ENCODE measurements around the gene ACTR1B.
"Not testable (repeated sequence)": the region's sequence is repeated elsewhere in the genome, so short reads cannot be mapped to it uniquely, and the experiment has no call there.

Gene ACTR1B

GRCh38 chr2:97645112-97645694 lies 18.6 kb downstream of the ACTR1B start:
- TF ChIP-seq EZH2 (IDR thresholded peaks at IDR 0.05; ENCODE audit: borderline replicate concordance, low read length): no peak
- TF ChIP-seq CTCF (IDR thresholded peaks at IDR 0.05; ENCODE audit: low read length): no peak
- Histone ChIP-seq H3K36me3 (ENCODE audit: insufficient read depth, low read length) (peaks cover 36% of the 10 kb centered on the region), H3K9ac (ENCODE audit: low read length) (peak overlapping the region; percentile 68), H3K4me1 (ENCODE audit: insufficient read depth, low read length, severe bottlenecking) (peaks cover 16% of the 10 kb centered on the region), H3K79me2 (ENCODE audit: insufficient read depth, low read length) (no peaks in the 10 kb centered on the region), H3K27me3 (ENCODE audit: insufficient read depth, low read length) (no peaks in the 10 kb centered on the region), H3K4me3 (ENCODE audit: low read depth, low read length, poor library complexity, severe bottlenecking) (peak overlapping the region; percentile 96), H3F3A (ENCODE audit: insufficient read depth, low read length) (no peaks in the 10 kb centered on the region), H3K9me3 (ENCODE audit: low read length) (no peaks in the 10 kb centered on the region), H3K27ac (ENCODE audit: low read depth, low read length, poor library complexity, severe bottlenecking) (no peak overlapping the region), H4K20me1 (ENCODE audit: insufficient read depth, low read length) (no peaks in the 10 kb centered on the region), H2AFZ (ENCODE audit: low read length) (peak overlapping the region; percentile 50), H3K4me2 (ENCODE audit: low read length) (peak overlapping the region; percentile 83), H3K9me2 (ENCODE audit: low read depth, low read length) (no peaks in the 10 kb centered on the region)

- Histone ChIP-seq H3K4me1 (ENCODE audit: insufficient read depth, low read length, severe bottlenecking) (peaks cover 16% of the 10 kb centered on the region), H2AFZ (ENCODE audit: low read length) (no peak overlapping the region), H4K20me1 (ENCODE audit: insufficient read depth, low read length) (no peaks in the 10 kb centered on the region), H3K9ac (ENCODE audit: low read length) (no peak overlapping the region), H3K27ac (ENCODE audit: low read depth, low read length, poor library complexity, severe bottlenecking) (no peak overlapping the region), H3K27me3 (ENCODE audit: insufficient read depth, low read length) (no peaks in the 10 kb centered on the region), H3K4me2 (ENCODE audit: low read length) (no peak overlapping the region), H3K36me3 (ENCODE audit: insufficient read depth, low read length) (peaks cover 28% of the 10 kb centered on the region), H3K9me2 (ENCODE audit: low read depth, low read length) (no peaks in the 10 kb centered on the region), H3F3A (ENCODE audit: insufficient read depth, low read length) (no peaks in the 10 kb centered on the region), H3K79me2 (ENCODE audit: insufficient read depth, low read length) (no peaks in the 10 kb centered on the region), H3K9me3 (ENCODE audit: low read length) (no peaks in the 10 kb centered on the region), H3K4me3 (ENCODE audit: low read depth, low read length, poor library complexity, severe bottlenecking) (no peak overlapping the region)
- no peak for TF ChIP-seq CTCF (IDR thresholded peaks at IDR 0.05; ENCODE audit: low read length)
- TF ChIP-seq EZH2 (IDR thresholded peaks at IDR 0.05; ENCODE audit: borderline replicate concordance, low read length): no peak
These were observed 19.7 kb downstream of the ACTR1B start for GRCh38 chr2:97644023-97644717.

GRCh38 chr2:97626049-97626430 lies 37.8 kb downstream of the ACTR1B start:
- H3K27me3 ChIP-seq (ENCODE audit: insufficient read depth, low read length); H3F3A ChIP-seq (ENCODE audit: insufficient read depth, low read length); H3K4me3 ChIP-seq (ENCODE audit: low read depth, low read length, poor library complexity, severe bottlenecking); H2AFZ ChIP-seq (ENCODE audit: low read length); H3K9ac ChIP-seq (ENCODE audit: low read length); H3K4me2 ChIP-seq (ENCODE audit: low read length); H3K4me1 ChIP-seq (ENCODE audit: insufficient read depth, low read length, severe bottlenecking); H4K20me1 ChIP-seq (ENCODE audit: insufficient read depth, low read length); H3K9me2 ChIP-seq (ENCODE audit: low read depth, low read length); H3K36me3 ChIP-seq (ENCODE audit: insufficient read depth, low read length); H3K9me3 ChIP-seq (ENCODE audit: low read length); H3K27ac ChIP-seq (ENCODE audit: low read depth, low read length, poor library complexity, severe bottlenecking); H3K79me2 ChIP-seq (ENCODE audit: insufficient read depth, low read length): not testable (repeated sequence)

GRCh38 chr2:97625354-97626048 lies 38.3 kb downstream of the ACTR1B start:
- H3K4me1 ChIP-seq (ENCODE audit: insufficient read depth, low read length, severe bottlenecking); H3K27ac ChIP-seq (ENCODE audit: low read depth, low read length, poor library complexity, severe bottlenecking); H2AFZ ChIP-seq (ENCODE audit: low read length); H3K9me3 ChIP-seq (ENCODE audit: low read length); H3F3A ChIP-seq (ENCODE audit: insufficient read depth, low read length); H3K4me3 ChIP-seq (ENCODE audit: low read depth, low read length, poor library complexity, severe bottlenecking); H3K4me2 ChIP-seq (ENCODE audit: low read length); H3K79me2 ChIP-seq (ENCODE audit: insufficient read depth, low read length); H3K9me2 ChIP-seq (ENCODE audit: low read depth, low read length); H3K36me3 ChIP-seq (ENCODE audit: insufficient read depth, low read length); H3K9ac ChIP-seq (ENCODE audit: low read length); H3K27me3 ChIP-seq (ENCODE audit: insufficient read depth, low read length); H4K20me1 ChIP-seq (ENCODE audit: insufficient read depth, low read length): not testable (repeated sequence)

GRCh38 chr2:97622976-97623375 lies 40.9 kb downstream of the ACTR1B start:
- H3K9ac ChIP-seq (ENCODE audit: low read length); H4K20me1 ChIP-seq (ENCODE audit: insufficient read depth, low read length); H3K4me3 ChIP-seq (ENCODE audit: low read depth, low read length, poor library complexity, severe bottlenecking); H2AFZ ChIP-seq (ENCODE audit: low read length); H3K79me2 ChIP-seq (ENCODE audit: insufficient read depth, low read length); H3K9me3 ChIP-seq (ENCODE audit: low read length); H3K36me3 ChIP-seq (ENCODE audit: insufficient read depth, low read length); H3K9me2 ChIP-seq (ENCODE audit: low read depth, low read length); H3F3A ChIP-seq (ENCODE audit: insufficient read depth, low read length); H3K27ac ChIP-seq (ENCODE audit: low read depth, low read length, poor library complexity, severe bottlenecking); H3K4me1 ChIP-seq (ENCODE audit: insufficient read depth, low read length, severe bottlenecking); H3K27me3 ChIP-seq (ENCODE audit: insufficient read depth, low read length); H3K4me2 ChIP-seq (ENCODE audit: low read length): not testable (repeated sequence)

- not testable (repeated sequence) for H3K4me3 ChIP-seq (ENCODE audit: low read depth, low read length, poor library complexity, severe bottlenecking); H3K27me3 ChIP-seq (ENCODE audit: insufficient read depth, low read length); H3K9ac ChIP-seq (ENCODE audit: low read length); H3K9me3 ChIP-seq (ENCODE audit: low read length); H3K79me2 ChIP-seq (ENCODE audit: insufficient read depth, low read length); H2AFZ ChIP-seq (ENCODE audit: low read length); H3K4me1 ChIP-seq (ENCODE audit: insufficient read depth, low read length, severe bottlenecking); H4K20me1 ChIP-seq (ENCODE audit: insufficient read depth, low read length); H3K9me2 ChIP-seq (ENCODE audit: low read depth, low read length); H3K27ac ChIP-seq (ENCODE audit: low read depth, low read length, poor library complexity, severe bottlenecking); H3K4me2 ChIP-seq (ENCODE audit: low read length); H3K36me3 ChIP-seq (ENCODE audit: insufficient read depth, low read length); H3F3A ChIP-seq (ENCODE audit: insufficient read depth, low read length)
These were observed 43.4 kb downstream of the ACTR1B start for GRCh38 chr2:97620492-97620891.
